HG03342 (cell line): ENCODE data around the gene RGS6.

Experiments
- ATAC-seq: cut with Tn5 transposase; IDR thresholded peaks from one replicate; pipeline ENCODE4 v1.9.1; 2021; ENCODE audit warnings: mild to moderate bottlenecking, moderate library complexity; ENCODE audit not compliant: unreplicated experiment

Gene RGS6

GRCh38 chr14:72546344-72547016 lies 614.3 kb downstream of the RGS6 start:
- no peak for ATAC-seq

- ATAC-seq: no peak
Measured at GRCh38 chr14:72547999-72548398, 615.8 kb downstream of the RGS6 start.

- ATAC-seq: no peak
Measured at GRCh38 chr14:72549026-72549425, 616.8 kb downstream of the RGS6 start.

GRCh38 chr14:72549854-72550253 lies 617.6 kb downstream of the RGS6 start:
- no peak for ATAC-seq

GRCh38 chr14:72550513-72550912 lies 618.3 kb downstream of the RGS6 start:
- no peak for ATAC-seq

GRCh38 chr14:72552236-72552635 lies 620.0 kb downstream of the RGS6 start:
- ATAC-seq: no peak

- no peak for ATAC-seq
Measured at GRCh38 chr14:72553161-72553560, 620.9 kb downstream of the RGS6 start.

GRCh38 chr14:72553656-72554055 lies 621.4 kb downstream of the RGS6 start:
- ATAC-seq: no peak

- no peak for ATAC-seq
Measured at GRCh38 chr14:72554401-72554800, 622.2 kb downstream of the RGS6 start.

- ATAC-seq: no peak
Measured at GRCh38 chr14:72554994-72555608, 622.9 kb downstream of the RGS6 start.

- ATAC-seq: no peak
Measured at GRCh38 chr14:72555609-72556000, 623.4 kb downstream of the RGS6 start.

- no peak for ATAC-seq
Measured at GRCh38 chr14:72557671-72558070, 625.4 kb downstream of the RGS6 start.

- ATAC-seq: no peak
Measured at GRCh38 chr14:72558721-72559120, 626.5 kb downstream of the RGS6 start.

GRCh38 chr14:72559202-72559601 lies 627.0 kb downstream of the RGS6 start:
- ATAC-seq: no peak

- ATAC-seq: no peak
Measured at GRCh38 chr14:72559669-72560255, 627.5 kb downstream of the RGS6 start.

- no peak for ATAC-seq
Measured at GRCh38 chr14:72560331-72560730, 628.1 kb downstream of the RGS6 start.

- ATAC-seq: no peak
Measured at GRCh38 chr14:72560889-72561493, 628.8 kb downstream of the RGS6 start.

- ATAC-seq: no peak
Measured at GRCh38 chr14:72562300-72562699, 630.1 kb downstream of the RGS6 start.

- ATAC-seq: no peak
Measured at GRCh38 chr14:72563676-72564075, 631.4 kb downstream of the RGS6 start.

- ATAC-seq: no peak
Measured at GRCh38 chr14:72565149-72565559, 632.9 kb downstream of the RGS6 start.

- ATAC-seq: no peak
Measured at GRCh38 chr14:72565917-72566316, 633.7 kb downstream of the RGS6 start.

GRCh38 chr14:72567226-72567625 lies 635.0 kb downstream of the RGS6 start:
- no peak for ATAC-seq
